HG02571 (cell line): ENCODE results near the gene KRT39.
"Not testable (repeated sequence)": the region's sequence is repeated elsewhere in the genome, so short reads cannot be mapped to it uniquely, and the experiment has no call there.

Experiments used
- ATAC-seq: cut with Tn5 transposase; IDR thresholded peaks from one replicate; pipeline ENCODE4 v1.9.1; 2021; ENCODE audit warnings: mild to moderate bottlenecking, moderate library complexity; ENCODE audit not compliant: unreplicated experiment

Gene KRT39

GRCh38 chr17:40966848-40967247 is at the start of gene KRT39:
TSS of gene KRT39 (minus strand) at chr17:40966948. CDS start at chr17:40966856, 92 bp downstream.
- no peak for ATAC-seq

GRCh38 chr17:41015454-41015853 is 48.7 kb upstream of the KRT39 start:
- no peak for ATAC-seq

GRCh38 chr17:41013606-41014005 is 46.9 kb upstream of the KRT39 start:
- ATAC-seq, result no peak

GRCh38 chr17:41013181-41013580 is 46.4 kb upstream of the KRT39 start:
- no peak for ATAC-seq

GRCh38 chr17:41012326-41013120 is 45.8 kb upstream of the KRT39 start:
- no peak for ATAC-seq

- ATAC-seq, result no peak
These were observed 43.7 kb upstream of the KRT39 start for GRCh38 chr17:41010441-41010840.

GRCh38 chr17:41009936-41010335 is 43.2 kb upstream of the KRT39 start:
- ATAC-seq, result no peak

GRCh38 chr17:41009301-41009760 is 42.6 kb upstream of the KRT39 start:
- no peak for ATAC-seq

GRCh38 chr17:41008811-41009210 is 42.1 kb upstream of the KRT39 start, which contains the start of gene KRTAP3-1:
TSS of gene KRTAP3-1 (minus strand) at chr17:41009128. CDS start at chr17:41009074, 54 bp downstream.
- no peak for ATAC-seq

GRCh38 chr17:41004397-41004796 is 37.6 kb upstream of the KRT39 start:
- ATAC-seq, result no peak

- no peak for ATAC-seq
These were observed 37.2 kb upstream of the KRT39 start for GRCh38 chr17:41003926-41004325.

- no peak for ATAC-seq
These were observed 36.1 kb upstream of the KRT39 start for GRCh38 chr17:41002814-41003213.

- ATAC-seq, result no peak
These were observed 35.0 kb upstream of the KRT39 start for GRCh38 chr17:41001795-41002194.

GRCh38 chr17:40999563-40999962 is 32.8 kb upstream of the KRT39 start, which contains the start of gene KRTAP3-2:
TSS of gene KRTAP3-2 (minus strand) at chr17:40999906. CDS start at chr17:40999853, 53 bp downstream.
- ATAC-seq, result not testable (repeated sequence)

- no peak for ATAC-seq
These were observed 30.6 kb upstream of the KRT39 start for GRCh38 chr17:40997361-40997760.

GRCh38 chr17:40996829-40997228 is 30.1 kb upstream of the KRT39 start:
- ATAC-seq, result no peak

- ATAC-seq, result no peak
These were observed 28.4 kb upstream of the KRT39 start for GRCh38 chr17:40995116-40995515.

GRCh38 chr17:40993839-40994238 is 27.1 kb upstream of the KRT39 start, which contains the start of gene KRTAP3-3:
TSS of gene KRTAP3-3 (minus strand) at chr17:40994164. CDS start at chr17:40994097, 67 bp downstream.
- ATAC-seq, result no peak

GRCh38 chr17:40993084-40993483 is 26.3 kb upstream of the KRT39 start:
- ATAC-seq, result no peak

- no peak for ATAC-seq
These were observed 25.9 kb upstream of the KRT39 start for GRCh38 chr17:40992666-40993065.

GRCh38 chr17:40986920-40987319 is 20.2 kb upstream of the KRT39 start:
- ATAC-seq, result no peak

- ATAC-seq, result no peak
These were observed 17.5 kb upstream of the KRT39 start, which contains the start of gene KRT40 for GRCh38 chr17:40984226-40984625. TSS of gene KRT40 (minus strand) at chr17:40984326. CDS start at chr17:40984273, 53 bp downstream.
